ENCODE results near the gene B3GALNT2.

GRCh38 chr1:235494531-235494930 lies 9.7 kb downstream of the B3GALNT2 start:
- TF ChIP-seq, protein P1, sequence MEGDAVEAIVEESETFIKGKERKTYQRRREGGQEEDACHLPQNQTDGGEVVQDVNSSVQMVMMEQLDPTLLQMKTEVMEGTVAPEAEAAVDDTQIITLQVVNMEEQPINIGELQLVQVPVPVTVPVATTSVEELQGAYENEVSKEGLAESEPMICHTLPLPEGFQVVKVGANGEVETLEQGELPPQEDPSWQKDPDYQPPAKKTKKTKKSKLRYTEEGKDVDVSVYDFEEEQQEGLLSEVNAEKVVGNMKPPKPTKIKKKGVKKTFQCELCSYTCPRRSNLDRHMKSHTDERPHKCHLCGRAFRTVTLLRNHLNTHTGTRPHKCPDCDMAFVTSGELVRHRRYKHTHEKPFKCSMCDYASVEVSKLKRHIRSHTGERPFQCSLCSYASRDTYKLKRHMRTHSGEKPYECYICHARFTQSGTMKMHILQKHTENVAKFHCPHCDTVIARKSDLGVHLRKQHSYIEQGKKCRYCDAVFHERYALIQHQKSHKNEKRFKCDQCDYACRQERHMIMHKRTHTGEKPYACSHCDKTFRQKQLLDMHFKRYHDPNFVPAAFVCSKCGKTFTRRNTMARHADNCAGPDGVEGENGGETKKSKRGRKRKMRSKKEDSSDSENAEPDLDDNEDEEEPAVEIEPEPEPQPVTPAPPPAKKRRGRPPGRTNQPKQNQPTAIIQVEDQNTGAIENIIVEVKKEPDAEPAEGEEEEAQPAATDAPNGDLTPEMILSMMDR (IDR thresholded peaks at IDR 0.05): no peak
- no peak for TF ChIP-seq POLR2A (IDR thresholded peaks at IDR 0.05)
- TF ChIP-seq POLR2AphosphoS5 (IDR thresholded peaks at IDR 0.05): no peak

All from upper lobe of left lung (tissue), 4 donors.